ENCODE data around the gene SHISA5.
"Not testable (repeated sequence)": the region's sequence is repeated elsewhere in the genome, so short reads cannot be mapped to it uniquely, and the experiment has no call there.

SHISA5 gene

GRCh38 chr3:48476426-48477053 is 27.4 kb downstream of the SHISA5 start:
- no peak for DNase-seq

- DNase-seq, result no peak
Observed at GRCh38 chr3:48475188-48475587, 28.8 kb downstream of the SHISA5 start.

DNA sequence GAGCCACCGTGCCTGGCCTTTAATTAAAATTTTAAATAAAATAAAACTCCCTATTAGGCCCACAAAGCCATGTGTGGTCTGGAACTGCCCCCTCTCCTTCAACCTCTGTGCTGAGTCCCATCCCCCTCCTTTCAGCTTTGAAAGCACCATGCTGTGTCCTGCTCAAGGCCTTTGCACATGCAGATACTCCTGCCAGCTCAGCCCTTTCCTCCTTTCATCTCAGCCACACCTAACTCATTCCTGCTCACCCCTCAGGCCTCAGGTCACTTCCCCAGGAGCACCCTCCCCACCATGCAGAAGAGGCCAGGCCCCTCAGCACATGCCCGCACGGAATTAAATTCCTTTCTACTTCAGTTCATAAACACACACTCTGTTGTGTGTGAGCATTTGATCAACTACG is 29.4 kb downstream of the SHISA5 start:
- no peak for DNase-seq

GRCh38 chr3:48474031-48474430 is 29.9 kb downstream of the SHISA5 start:
- not testable (repeated sequence) for DNase-seq

GRCh38 chr3:48473617-48473952 is 30.4 kb downstream of the SHISA5 start:
- no peak for DNase-seq

GRCh38 chr3:48472923-48473616 is 30.9 kb downstream of the SHISA5 start:
- DNase-seq, result peak; percentile 93 to 94

- DNase-seq, result no peak
Observed at GRCh38 chr3:48472673-48472922, 31.4 kb downstream of the SHISA5 start.

- DNase-seq, result no peak
Observed at GRCh38 chr3:48470286-48470685, 33.7 kb downstream of the SHISA5 start.

DNA sequence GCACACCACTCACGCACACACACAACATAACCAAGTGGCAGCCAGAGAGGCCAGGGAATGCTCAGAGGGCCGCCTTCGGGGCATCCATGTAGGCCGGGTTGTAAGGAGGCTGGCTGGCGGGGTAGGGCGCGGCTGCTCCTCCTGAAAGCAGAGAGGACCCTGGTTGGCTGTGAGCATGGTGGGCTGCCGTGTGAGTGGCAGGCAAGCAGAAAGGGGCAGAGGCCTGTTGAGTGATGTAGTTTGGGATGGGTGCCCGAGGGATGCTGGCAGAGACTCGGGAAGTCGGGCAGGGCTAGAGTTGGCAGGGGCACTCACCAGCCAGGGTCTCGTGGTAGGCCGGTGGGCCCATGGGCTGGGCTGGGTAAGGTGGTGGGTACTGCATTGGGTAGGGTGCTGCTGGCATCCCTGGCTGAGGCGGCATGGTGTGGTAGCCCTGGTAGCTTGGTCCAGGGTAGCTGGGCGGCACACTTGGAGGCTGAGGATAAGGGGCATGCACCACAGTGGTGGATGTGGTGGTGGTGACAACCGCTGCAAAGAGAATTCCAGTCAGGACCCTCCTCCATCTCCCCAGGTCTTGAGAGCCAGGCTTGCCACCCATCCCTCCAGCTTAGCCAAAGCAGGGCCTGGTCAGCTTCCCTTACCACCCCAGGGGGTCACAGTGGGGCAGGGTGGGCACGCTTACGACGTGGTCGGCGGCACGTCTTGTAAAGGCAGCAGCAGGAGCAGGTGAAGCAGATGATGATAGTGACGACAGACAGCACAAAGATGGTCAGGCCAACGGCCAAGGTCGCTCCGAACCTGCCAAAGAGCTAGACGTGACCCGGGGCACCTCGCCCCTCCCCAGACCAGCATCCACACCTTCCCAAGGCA is 34.7 kb downstream of the SHISA5 start:
- DNase-seq, result no peak

GRCh38 chr3:48468329-48468731 is 35.6 kb downstream of the SHISA5 start:
- DNase-seq, result no peak

GRCh38 chr3:48467473-48468267 is 36.3 kb downstream of the SHISA5 start:
- no peak for DNase-seq

- no peak for DNase-seq
Observed at GRCh38 chr3:48467110-48467454, 36.9 kb downstream of the SHISA5 start.

DNA sequence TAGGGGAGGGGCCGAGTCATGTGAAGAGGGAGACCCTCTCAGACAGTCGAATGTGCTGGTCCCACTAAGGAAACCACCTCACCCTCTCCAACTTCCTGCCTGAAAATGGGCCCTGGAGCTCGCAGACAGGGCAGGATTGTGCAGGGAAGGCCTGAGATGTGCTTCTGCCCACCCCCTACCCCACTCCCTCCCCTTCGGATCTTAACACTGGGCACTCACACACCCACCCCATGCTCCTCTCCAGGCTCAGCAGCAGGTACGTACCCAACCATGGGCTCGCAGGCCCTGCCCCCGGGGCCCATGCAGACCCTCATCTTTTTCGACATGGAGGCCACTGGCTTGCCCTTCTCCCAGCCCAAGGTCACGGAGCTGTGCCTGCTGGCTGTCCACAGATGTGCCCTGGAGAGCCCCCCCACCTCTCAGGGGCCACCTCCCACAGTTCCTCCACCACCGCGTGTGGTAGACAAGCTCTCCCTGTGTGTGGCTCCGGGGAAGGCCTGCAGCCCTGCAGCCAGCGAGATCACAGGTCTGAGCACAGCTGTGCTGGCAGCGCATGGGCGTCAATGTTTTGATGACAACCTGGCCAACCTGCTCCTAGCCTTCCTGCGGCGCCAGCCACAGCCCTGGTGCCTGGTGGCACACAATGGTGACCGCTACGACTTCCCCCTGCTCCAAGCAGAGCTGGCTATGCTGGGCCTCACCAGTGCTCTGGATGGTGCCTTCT is 37.4 kb downstream of the SHISA5 start:
- peak; percentile 4 to 29 for DNase-seq

- DNase-seq, result peak; percentile 99
Observed at GRCh38 chr3:48465531-48466378, 38.2 kb downstream of the SHISA5 start.

GRCh38 chr3:48465237-48465530 is 38.8 kb downstream of the SHISA5 start:
- no peak for DNase-seq

DNA sequence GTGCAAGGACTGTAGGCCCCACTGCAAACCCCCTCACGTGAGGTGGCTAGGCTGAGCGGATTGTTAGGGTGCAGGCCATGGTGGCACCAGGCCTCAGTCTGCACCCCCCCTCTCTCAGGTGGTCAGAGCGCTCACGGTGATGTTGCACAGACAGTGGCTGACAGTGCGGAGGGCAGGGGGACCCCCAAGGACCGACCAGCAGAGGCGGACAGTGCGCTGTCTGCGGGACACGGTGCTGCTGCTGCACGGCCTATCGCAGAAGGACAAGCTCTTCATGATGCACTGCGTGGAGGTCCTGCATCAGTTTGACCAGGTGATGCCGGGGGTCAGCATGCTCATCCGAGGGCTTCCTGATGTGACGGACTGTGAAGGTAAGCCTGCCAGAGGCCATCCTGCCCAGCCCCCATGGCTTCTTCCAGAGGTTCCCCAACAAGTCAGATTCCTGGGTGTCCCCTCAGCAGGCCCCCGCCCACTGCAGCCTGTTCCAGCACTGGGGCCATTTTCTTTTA is 39.2 kb downstream of the SHISA5 start:
- DNase-seq, result no peak

DNA sequence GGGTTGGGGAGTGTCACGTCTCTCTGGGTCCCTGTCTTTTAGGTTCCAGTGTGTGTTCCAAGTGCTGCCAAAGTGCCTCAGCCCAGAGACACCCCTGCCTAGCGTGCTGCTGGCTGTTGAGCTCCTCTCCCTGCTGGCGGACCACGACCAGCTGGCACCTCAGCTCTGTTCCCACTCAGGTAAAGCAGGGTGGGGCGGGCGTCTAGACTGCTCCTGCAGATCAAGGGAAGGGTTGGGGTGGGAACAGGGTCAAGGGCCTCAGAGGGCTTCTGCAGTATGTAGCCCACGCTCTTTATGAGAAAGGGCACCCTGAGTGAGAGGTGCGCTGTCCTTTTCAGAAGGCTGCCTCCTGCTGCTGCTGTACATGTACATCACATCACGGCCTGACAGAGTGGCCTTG is 40.3 kb downstream of the SHISA5 start:
- no peak for DNase-seq

GRCh38 chr3:48461767-48462166 is 42.2 kb downstream of the SHISA5 start:
- DNase-seq, result not testable (repeated sequence)

- no peak for DNase-seq
Observed at GRCh38 chr3:48460517-48460902, 43.5 kb downstream of the SHISA5 start.

DNA sequence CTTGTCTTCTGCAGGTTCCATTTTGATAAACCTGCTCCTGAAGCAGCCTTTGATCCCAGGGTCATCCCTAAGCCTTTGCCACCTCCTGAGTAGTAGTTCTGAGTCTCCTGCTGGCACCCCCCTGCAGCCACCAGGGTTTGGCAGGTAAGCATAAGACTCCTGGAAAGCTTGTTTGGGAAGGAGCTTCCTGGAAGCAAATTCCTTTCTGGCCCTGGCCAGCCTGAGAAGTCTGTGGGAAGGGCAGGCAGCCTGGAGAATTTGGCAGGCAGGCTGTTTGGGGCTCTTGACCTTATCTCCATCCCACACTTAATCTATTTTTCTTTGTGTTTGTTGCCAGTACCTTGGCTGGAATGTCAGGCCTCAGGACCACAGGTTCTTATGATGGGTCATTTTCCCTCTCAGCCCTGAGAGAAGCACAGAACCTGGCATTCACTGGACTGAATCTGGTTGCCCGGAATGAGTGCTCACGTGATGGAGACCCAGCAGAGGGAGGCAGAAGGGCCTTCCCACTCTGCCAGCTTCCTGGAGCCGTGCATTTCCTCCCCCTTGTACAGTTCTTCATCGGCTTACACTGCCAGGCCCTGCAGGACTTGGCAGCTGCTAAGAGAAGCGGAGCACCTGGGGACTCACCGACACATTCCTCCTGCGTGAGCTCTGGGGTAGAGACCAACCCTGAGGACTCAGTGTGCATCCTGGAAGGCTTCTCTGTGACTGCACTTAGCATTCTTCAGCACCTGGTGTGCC is 44.0 kb downstream of the SHISA5 start:
- no peak for DNase-seq

DNA sequence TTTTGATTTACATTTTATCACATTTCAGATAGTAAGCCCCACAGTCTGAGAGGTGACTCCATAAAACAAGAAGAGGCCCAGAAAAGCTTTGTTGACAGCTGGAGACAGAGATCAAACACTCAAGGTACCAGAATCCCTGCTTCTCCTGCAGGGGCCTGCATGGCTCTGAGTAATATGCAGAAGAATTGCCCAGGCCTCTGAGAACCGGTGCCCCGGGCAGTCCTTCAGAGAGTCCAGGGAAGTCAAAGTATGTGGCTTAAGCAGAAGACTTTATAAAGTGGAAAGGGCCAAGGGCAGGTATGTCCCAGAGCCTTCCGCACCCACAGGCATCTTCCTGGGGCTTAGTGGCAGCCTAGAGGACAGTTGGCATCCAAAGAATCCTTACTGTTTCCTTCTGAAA is 44.6 kb downstream of the SHISA5 start:
- DNase-seq, result no peak
